ENCODE data around the gene PRDX5.

GRCh38 chr11:64275841-64276240 lies 42.1 kb upstream of the PRDX5 start:
- no peak for TF ChIP-seq CTCF (conservative IDR thresholded peaks at IDR 0.05; ENCODE audit: low read depth, low read length)
- no peak for TF ChIP-seq EZH2 (IDR thresholded peaks at IDR 0.05; ENCODE audit: borderline replicate concordance, low read depth, low read length, poor library complexity, severe bottlenecking)
